Measurements from ENCODE around the gene COPB1.
A peak's percentile ranks its signal among the peaks of the same experiment; 100 is the strongest.

COPB1 gene

GRCh38 chr11:14502039-14502438 is 2.4 kb upstream of the COPB1 start:
- DNase-seq = no peak

- peak; percentile 50 for DNase-seq
Observed at GRCh38 chr11:14500181-14500651, 605 bp upstream of the COPB1 start.

- peak; percentile 50 for DNase-seq
Observed at GRCh38 chr11:14499178-14499559, 442 bp downstream of the COPB1 start.

GRCh38 chr11:14480716-14481115 is 18.9 kb downstream of the COPB1 start:
- DNase-seq = no peak

GRCh38 chr11:14471127-14471526 is 28.5 kb downstream of the COPB1 start:
- no peak for DNase-seq

- no peak for DNase-seq
Observed at GRCh38 chr11:14463623-14464022, 36.0 kb downstream of the COPB1 start.

GRCh38 chr11:14460147-14460546 is 39.5 kb downstream of the COPB1 start:
- DNase-seq = no peak

- DNase-seq = no peak
Observed at GRCh38 chr11:14458377-14458776, 41.2 kb downstream of the COPB1 start.

- no peak for DNase-seq
Observed at GRCh38 chr11:14455648-14456430, 43.8 kb downstream of the COPB1 start.

GRCh38 chr11:14454861-14455632 is 44.6 kb downstream of the COPB1 start:
- DNase-seq = peak; percentile 59

GRCh38 chr11:14451825-14452224 is 47.8 kb downstream of the COPB1 start:
- DNase-seq = no peak

- DNase-seq = no peak
Observed at GRCh38 chr11:14449302-14449714, 50.3 kb downstream of the COPB1 start.

GRCh38 chr11:14448240-14448639 is 51.4 kb downstream of the COPB1 start:
- DNase-seq = no peak

GRCh38 chr11:14446701-14447169 is 52.9 kb downstream of the COPB1 start:
- no peak for DNase-seq

GRCh38 chr11:14445542-14446530 is 53.8 kb downstream of the COPB1 start:
- DNase-seq = no peak

GRCh38 chr11:14444441-14445189 is 55.0 kb downstream of the COPB1 start:
- DNase-seq = no peak

- no peak for DNase-seq
Observed at GRCh38 chr11:14443638-14444037, 56.0 kb downstream of the COPB1 start.

GRCh38 chr11:14435717-14436512 is 63.7 kb downstream of the COPB1 start:
- DNase-seq = no peak

- DNase-seq = no peak
Observed at GRCh38 chr11:14425621-14426020, 74.0 kb downstream of the COPB1 start.

- no peak for DNase-seq
Observed at GRCh38 chr11:14424096-14424495, 75.5 kb downstream of the COPB1 start.

GRCh38 chr11:14423633-14424032 is 76.0 kb downstream of the COPB1 start:
- no peak for DNase-seq

All from retina (tissue), 1 donor.